Left colon (tissue), 2 donors: ENCODE measurements around the gene IRF2. TPM values are rescaled to one million over a fixed set of nuclear protein-coding genes. Genes with fewer than 3 reads are reported as not detected.

ENCODE experiments used
- ATAC-seq: fragments of 200-7000 bp; cut with Tn5 transposase; one replicate; pipeline ENCODE4 v1.9.1; 2020; ENCODE audit warnings: mild to moderate bottlenecking, moderate library complexity
- DNase-seq, 2 donors: peaks; one replicate each; pipeline ENCODE4 v3.0.0-alpha.2; 2020
- intact Hi-C, 2 donors: fragments of 100-400 bp; cut with DNase I in 1 of 2; cut with micrococcal nuclease in 1 of 2; formaldehyde crosslinking; loops; one replicate each; pipeline versions ENCODE4 v1.11.2 to v1.14.0; 2022; cut with DNase I, micrococcal nuclease
- total RNA-seq, 2 donors: library from RNA; stranded (reverse); fragmentation: NEBNext Ultra II Directional; extraction: Animal tissue kit (Norgen Biotek cat#: 25700); gene quantifications; one replicate each; pipeline ENCODE4 v1.2.1, GENCODE V29; 2021
- donor health status: DM: no; HTN: no; CAD: no.
- donor health status: DM: yes; HTN: yes; CAD: no.

Gene IRF2
- total RNA-seq, 2 donors from 2014 or later: 45.5 to 51.3 TPM

DNA sequence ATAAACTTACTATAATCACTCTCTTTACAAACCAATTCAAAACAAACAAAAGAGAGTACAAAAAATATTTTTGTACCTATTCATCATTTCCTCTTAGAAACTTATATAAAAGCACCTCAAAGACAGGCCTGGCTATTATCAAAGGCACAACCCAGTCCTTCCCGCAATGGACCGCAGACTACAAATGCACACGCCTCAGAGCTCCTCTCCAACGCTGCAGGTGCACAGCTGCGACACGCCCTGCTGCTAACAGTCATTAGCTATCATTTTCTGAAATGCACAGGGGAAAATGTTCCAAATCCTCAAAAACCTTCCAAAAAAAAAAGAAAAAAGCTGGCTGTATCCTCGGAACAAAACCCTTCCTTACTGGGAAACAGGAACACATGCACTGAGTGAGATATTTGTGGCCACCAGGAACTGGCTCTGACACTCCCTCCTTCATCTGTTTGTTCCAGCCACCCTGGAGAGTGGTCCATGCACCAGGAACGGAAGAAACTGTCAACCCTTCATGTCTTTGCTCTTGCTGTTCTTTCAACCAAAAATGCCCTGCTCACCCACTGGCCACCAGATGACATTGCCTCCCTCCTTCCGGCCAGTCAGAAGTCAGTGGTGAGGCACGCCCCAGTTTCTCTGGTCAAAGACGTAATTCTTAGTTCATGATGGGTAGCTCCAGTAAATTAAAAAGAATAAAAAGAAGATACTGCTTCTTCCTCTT lies 16.7 kb downstream of the IRF2 start:
- ATAC-seq (peak; percentile 58), DNase-seq (peak in 1 of 2 donors; percentile 42)
- intact Hi-C loops: no loop called here

DNA sequence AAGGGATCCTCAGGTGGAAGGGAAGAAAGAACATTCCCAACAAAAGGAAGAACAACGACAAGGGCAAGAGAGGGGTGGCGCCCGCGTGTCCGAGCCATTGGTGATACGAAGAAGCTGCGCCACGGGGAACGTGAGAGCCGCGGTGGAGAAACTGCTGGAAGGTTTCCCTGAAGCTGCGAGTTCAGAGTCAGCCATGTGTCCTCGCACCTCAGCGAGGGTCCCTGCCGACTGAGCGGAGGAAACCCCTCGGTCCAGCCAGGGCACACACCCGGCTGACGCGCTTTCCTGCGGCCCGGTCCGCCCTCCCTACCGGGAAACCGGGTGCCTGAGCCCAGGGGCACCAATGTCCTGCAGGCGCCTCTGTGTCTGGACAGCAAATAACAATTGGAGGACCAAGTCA lies 18.0 kb downstream of the IRF2 start:
- ATAC-seq (no peak), DNase-seq (no peak)
- intact Hi-C loops: no loop called here

DNA sequence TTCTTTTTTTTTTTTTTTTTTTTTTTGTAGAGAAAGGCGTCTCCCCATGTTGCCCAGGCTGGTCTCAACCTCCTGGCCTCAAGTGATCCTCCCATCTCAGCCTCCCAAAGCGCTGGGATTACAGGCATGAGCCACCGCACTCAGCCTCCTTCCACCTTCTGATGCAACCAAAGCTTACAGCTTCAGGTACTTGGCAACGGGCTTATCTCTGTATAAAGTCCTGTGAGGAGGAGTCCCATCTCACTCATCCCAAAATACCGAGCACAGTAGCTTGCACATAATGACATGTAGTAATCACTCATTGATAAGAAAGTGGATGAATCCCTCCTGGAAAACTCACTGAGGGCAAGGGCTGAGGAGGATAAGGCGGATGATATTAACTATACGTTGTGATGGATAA lies 19.1 kb downstream of the IRF2 start:
- DNase-seq (no peak), ATAC-seq (no peak)
- intact Hi-C loops: no loop called here

DNA sequence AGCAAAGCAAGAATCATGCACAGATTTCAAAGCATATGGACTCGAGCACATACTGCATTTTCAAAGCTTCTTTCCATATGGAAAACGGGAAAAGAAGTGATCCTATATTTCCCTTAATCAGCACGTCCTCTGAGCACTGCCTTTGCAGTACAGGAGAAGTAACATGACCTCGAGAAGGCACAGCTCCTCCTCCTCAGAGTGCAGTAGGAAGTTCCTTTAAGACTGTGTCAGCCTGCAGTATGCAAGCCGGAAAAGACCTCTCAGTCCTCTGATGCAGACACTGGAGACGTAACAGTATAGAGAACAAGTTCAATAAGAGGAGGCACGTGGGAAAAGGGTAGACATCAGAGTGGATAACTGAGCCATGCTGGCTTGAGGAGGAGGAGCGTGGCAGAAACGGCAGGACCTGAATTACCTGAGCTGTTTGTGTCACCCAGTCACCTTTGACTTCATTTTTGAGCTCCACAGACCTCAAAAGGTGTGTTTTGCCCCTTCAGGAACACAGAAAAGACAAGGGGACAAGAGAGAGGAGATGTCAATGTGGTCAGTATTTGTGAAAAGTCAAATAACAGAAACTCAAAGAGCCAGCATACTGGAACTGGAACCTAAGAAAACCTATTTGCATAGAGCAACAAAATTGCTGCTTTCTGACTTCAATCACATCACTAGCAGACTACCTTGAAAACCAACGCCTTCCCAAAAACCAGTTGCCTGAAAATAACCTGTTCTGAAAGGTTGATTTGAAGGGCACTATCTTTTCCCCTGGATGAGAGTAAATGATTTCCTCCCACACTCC lies 20.8 kb downstream of the IRF2 start:
- intact Hi-C loops: no loop called here
- DNase-seq (peak; percentile 44 to 67), ATAC-seq (peak; percentile 89)

DNA sequence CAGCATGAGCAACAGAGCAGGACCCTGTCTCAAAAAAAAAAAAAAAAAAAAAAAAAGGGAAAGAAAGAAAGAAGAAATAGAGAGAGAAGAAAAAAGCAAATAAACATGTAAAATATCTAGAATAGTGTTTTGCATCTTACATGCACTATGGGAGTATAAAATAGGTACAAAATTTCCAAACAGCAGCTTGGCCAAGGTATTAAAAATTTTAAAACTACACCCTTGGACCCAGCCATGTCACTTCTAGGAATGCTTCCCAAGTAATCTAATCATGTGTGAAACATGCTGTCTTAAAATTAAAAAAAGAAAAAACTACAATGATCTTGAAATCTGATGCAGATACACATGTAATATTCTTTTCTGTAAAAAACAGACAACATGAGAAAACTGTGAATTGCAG lies 21.6 kb downstream of the IRF2 start:
- intact Hi-C loops: no loop called here
- ATAC-seq (no peak), DNase-seq (no peak)

DNA sequence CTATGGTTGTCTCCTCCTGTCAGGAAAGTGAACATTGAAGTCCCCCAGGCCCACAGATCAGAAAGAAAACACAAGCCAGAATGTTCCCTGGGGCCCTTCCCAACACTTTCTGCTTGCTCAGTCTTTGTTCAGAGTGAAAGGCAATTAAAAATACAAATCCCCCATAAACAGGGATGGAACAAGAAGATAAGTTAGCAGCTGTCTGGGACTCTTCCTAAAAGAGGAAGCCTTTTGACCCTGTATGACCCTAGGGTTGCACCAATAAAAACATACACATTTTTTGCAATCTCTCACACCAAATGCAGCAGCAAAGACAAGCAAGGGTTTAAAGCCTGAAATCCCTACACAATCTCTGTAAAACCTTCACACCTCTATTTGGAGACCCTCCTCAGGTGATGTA lies 22.6 kb downstream of the IRF2 start:
- no peak for DNase-seq
- intact Hi-C loops: no loop called here
- no peak for ATAC-seq

DNA sequence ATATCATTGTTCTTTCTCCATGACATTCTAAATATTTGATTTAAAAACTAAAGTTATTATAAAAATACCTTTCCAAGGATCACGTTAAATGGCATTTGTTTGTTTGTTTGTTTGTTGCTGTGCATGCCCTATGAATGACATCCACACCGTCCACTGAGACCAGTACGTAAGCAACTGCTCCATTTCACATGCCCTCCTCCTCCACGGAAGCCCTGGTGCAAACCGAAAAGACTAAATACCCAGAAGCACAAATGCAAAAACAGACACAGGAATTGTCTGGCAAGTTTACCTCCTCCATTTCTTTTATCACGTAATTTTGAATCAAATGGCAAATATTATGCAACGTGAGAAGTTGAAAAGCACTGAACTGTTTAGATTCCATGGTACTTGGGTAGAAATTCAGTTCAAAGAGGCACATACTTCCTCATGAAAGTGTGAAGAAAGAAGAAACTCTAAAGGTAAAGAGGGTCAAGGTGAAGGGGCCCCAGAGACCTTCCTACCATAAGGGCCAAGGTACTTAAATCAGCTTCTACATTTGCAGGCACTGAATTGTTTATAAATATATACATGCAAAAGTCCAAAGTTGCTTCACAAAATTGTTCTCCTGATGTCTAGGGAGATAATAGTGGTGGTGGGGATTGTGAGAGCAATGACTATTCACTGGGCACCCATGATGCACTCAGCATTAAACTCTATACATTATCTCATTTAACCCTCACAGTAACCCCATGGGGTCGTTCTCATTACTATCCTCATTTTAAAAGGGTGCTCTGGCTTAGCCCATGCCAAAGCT lies 23.4 kb downstream of the IRF2 start:
- intact Hi-C loops: no loop called here
- DNase-seq (no peak), ATAC-seq (no peak)

DNA sequence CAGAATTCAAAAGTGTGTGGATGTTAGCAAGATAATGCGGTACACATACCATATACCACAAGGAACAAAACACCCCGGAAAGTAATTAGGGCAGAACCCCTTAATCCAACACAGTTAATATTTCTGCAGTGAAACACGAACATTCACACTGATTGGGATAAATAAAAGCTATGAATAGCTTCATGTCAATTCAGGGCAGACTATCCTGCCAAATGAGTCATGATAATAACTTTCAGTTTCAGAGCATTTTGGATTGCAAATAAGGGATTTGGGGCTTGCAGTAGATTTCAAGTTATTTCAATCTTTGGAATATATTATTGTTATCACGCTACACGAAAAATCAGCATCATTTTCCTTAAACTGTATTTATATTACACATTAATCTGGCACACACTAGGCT lies 24.3 kb downstream of the IRF2 start:
- intact Hi-C loops: no loop called here
- DNase-seq (no peak), ATAC-seq (no peak)

DNA sequence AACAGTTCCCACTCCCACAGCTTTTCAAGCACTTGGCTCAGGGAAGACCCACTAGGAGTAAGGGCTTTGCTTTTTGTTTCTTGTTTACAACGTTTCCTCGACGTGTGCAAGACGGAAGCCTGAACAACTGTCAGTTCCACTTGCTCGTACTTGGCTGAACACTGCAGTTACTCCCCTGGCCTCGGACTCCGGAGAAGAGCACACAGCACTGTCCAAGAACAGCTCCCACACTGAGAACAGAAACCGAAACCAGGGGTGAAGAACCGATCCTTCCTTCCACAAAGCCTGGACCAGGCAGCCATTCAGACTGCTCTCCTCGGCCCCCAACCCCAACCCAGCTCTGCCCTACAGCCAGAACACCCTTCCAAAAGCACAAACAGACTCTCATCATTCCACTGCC lies 25.5 kb downstream of the IRF2 start:
- ATAC-seq (peak; percentile 53), DNase-seq (peak; percentile 24 to 46)
- intact Hi-C loops: no loop called here

DNA sequence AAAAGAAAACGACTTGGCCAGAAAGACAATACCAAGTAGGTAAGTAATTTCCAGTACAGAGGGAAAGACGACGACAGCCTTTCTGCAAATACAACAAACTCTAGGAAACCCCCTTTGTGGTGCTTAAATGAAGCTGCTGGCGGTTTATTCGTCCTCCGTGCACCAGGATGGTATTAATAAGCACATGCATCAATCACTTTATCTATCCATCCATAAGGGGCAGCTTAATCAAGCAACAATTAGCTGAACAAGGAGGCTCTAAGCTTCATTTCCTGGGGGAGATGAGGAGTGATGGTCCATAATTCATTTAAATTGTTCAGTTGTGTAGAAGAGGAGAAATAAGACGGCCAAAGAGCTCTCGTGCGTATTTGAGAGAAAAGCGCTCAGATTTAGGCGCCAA lies 26.2 kb downstream of the IRF2 start:
- ATAC-seq: no peak
- DNase-seq: no peak
- intact Hi-C loops: no loop called here

DNA sequence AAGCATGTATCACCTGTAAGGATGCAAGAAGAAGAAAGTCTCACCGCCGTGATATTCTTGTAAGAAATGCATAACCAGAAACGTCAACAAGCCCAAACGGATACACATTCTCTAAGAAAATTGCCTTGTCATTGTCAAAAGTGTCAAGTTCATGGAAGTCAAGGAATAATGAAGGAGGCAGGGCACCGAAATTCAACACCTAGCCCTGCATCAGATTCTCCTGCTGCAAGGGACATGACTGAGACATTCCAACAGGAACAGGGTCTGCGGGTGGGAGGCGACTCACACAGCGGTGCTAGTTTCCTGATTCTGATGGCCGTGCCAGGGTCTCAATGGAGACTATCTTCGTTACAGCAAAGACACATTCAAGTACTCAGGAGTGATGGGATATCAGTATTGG lies 26.7 kb downstream of the IRF2 start:
- no peak for ATAC-seq
- intact Hi-C loops: no loop called here

DNA sequence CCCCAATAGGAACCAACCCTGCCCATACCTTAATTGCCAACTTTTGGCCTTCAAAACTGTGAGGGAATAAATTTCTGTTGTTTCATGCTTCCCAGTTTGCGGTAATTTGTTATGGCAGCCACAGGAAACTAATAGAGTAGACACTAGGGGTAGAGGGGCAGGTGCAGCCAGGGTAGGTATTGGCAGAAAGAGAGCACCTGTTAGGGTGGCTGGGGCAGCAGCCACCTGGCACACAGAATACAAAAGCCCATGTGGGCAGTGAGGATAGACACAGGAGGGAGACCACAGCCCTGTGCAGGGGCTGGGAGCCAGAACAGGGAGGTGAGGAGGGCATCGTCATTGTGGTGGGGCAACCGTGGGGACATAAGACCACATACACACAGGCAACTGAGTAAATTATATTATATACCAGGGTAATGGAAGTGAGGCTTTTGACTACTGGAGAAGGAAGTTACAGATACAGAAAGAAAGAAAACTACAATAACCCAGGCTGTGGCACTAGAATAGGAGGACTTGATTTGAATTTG lies 28.2 kb downstream of the IRF2 start:
- intact Hi-C loops: no loop called here
- DNase-seq (no peak), ATAC-seq (no peak)

More for the DNA sequence above, 26.7 kb downstream of the IRF2 start:
- DNase-seq: no peak

DNA sequence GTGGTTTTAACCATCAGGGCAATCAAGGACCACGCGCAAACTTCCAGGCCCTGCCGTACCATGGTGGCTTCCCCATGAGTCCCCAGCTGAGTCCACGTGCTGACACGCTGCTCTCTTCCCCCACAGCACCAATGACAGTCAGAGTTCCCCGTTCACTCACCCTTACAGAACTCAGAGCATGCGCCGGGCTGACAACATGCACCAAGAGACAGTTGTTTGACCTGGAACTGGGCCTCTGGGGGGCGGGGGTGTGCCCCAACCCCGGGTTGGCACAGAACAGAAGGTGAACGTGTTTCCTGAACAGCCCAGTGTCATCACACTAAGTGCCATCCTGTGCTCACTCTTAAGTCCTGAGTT lies 29.4 kb downstream of the IRF2 start:
- intact Hi-C loops: no loop called here
- ATAC-seq (no peak), DNase-seq (no peak)

DNA sequence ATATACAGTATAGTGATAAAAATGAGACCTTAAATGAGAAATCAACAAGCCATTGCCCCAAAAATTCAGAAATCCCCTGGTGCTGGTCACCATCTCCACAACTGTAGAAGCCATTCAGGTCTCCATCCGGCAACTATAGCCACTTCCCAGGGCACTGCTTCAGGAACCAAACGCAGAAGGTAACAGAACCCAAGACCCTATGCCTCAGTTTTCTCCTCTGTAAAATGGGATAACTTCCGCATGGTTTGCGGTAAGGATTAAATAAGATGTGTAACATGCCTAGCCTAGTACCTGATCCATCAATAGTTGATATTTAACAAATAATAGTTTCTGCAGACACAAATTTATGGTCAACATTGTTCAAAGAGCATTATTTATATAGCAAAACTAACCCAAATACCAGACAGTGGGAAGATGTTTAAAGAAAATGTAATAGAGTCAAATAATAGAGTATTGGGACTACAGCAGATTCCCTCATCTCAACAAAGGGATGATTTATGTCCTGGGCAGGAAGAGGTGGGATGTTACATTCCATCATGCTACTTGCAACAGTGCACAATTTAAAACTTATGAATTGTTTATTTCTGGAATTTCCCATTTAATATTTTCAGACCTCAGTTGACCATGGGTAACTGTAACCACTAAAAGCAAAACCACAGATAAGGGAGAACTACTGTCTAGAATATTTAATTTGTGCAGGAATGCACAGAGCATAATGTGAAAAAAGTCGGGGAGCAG lies 30.0 kb downstream of the IRF2 start:
- DNase-seq (no peak), ATAC-seq (no peak)
- intact Hi-C loops: no loop called here

DNA sequence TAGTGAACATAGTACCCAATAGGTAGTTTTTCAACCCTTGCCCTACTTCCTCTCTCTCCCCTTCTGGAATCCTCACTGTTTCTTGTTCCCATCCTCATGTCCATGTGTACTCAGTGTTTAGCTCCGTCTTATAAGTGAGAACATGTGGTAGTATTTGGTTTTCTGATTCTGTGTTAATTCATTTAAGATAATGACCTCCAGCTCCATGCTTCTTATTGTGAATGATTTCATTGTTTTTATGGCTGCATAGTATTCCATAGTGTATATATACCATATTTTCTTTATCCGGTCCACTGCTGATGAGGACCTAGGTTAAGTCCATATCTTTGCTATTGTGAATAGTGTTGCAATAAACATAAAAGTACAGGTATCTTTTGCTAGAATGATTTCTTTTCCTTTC lies 31.0 kb downstream of the IRF2 start:
- ATAC-seq (no peak), DNase-seq (no peak)
- intact Hi-C loops: no loop called here

DNA sequence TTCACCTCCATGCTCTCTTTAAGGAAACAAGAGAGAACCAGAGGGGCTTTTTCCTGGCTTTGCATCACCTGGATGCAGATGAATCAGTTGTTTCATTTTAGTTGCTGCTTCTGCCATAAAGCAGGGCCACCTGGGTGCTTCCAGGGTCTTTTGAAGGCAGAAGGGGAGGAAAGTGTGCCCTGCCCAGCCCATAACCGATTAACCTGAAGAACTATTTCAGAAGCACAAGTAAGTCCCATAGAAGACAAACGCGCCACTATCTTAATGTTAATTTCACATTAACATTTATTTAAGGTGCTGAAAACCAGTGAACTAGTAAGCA lies 32.1 kb downstream of the IRF2 start:
- intact Hi-C loops: no loop called here
- ATAC-seq: no peak
- no peak for DNase-seq

DNA sequence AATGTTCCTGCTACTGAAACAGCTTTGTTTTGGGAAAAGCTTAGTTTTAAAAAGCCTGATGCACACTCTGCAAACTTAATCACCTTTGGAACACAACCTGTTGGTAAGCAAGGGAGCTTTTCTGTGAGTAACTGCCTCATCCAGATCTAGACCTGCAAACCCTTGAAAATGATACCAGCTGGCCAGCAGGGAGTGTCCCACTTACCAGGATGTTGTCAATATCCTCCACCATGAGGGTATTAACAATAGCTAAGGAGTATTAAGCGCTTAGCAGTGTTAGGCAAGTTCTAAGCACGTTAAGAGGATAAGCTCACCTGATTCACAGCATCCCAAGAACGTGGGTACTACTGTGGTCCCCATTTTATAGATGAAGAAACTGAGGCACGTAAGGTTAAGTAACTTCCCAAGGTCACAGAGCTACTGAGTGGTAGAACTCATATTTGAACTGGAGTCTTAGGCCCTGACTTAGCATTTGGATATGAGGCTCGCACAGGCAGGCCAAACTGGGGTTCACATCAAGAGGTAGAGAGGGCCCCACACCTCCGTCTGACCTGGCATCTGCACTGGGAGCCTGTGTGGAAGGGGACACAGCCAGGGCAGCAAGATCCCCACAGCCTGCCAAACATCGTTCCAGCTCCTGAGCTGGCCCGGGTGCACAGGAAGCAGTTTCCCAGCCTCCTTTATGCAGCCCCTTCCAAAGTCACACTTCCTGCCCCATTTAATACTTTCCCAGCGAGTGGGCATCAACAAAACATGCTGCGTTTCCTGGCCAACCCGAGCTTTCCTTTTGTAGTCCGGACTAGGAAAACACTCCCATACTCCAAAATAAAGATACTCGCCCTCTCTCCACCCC lies 32.7 kb downstream of the IRF2 start:
- intact Hi-C loops: no loop called here
- DNase-seq: no peak

DNA sequence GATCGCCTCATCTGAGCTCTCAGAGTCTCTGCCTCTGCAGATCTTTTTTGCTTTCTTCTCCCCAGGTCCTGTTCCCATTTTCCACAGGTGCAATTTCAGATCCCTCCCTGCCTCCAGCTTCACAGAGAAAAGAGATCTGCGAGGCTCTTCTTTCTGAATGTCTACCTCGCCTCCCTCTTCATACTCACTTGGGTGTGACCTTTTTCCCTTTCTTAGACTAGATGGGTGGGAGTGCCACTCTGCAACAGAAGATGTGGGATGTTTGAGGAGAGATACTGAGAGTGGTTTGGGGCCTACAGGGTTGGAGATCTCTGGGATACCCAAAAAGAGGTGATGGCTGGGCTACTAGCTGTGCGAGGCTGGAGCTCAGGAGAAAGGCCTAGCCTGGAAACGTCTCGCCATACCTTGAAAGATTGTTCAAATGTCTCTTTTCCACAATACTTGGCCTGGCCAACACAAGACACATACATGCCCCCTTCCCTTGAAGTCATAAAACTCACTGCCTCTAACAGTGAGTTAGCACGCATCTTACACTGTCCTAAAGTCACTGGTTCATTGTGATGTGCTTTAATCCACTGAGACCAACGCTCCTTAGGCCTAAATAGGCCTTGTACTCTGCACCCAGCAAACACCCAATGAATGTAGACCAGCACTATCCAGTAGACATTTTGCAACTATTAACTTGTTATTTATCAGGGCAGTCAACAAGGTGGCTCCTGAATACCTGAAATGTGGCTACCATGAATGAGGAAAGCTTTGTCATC lies 33.6 kb downstream of the IRF2 start:
- intact Hi-C loops: no loop called here
- DNase-seq (no peak), ATAC-seq (no peak)

More for the DNA sequence above, 32.7 kb downstream of the IRF2 start:
- no peak for ATAC-seq
